ENCODE results near the gene TP53I11. TPM values are rescaled to one million over a fixed set of nuclear protein-coding genes. Genes with fewer than 3 reads are reported as not detected.

The TP53I11 gene
- total RNA-seq, 4 donors from 2014 or later, result 19.8 to 110 (median 40.8) TPM

DNA sequence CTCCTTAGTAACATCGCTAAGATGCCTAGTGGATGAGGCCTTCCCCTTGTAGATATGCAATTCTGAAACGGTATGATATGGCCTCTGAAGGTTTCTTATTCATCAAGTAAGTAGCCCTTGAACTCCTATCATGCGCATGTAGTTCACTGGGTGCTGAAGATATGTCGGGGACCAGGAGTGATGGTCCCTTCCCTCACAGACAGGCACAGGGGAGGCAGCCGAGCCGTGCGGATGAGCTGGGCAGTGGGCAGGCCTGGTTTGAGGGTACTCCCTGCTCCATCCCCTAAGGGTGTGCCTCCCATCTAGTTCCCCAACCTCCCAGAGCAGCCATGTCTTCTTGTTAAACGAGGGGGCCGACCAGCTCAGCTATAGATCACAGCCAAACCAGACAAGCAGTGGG is 40.1 kb downstream of the TP53I11 start:
- peaks cover 0 to 30% (median 11%) of the 10 kb centered on the region in 3 donors for H3K4me1 ChIP-seq
- ATAC-seq, result no peak
- H3K27ac ChIP-seq, result peak overlapping the region in 2 of 4 donors; percentile 38 to 39
- TF ChIP-seq EP300 (IDR thresholded peaks at IDR 0.05) (no peak), POLR2A (IDR thresholded peaks at IDR 0.05) (no peak), POLR2AphosphoS5 (IDR thresholded peaks at IDR 0.05) (no peak)
- TF ChIP-seq, protein P1, sequence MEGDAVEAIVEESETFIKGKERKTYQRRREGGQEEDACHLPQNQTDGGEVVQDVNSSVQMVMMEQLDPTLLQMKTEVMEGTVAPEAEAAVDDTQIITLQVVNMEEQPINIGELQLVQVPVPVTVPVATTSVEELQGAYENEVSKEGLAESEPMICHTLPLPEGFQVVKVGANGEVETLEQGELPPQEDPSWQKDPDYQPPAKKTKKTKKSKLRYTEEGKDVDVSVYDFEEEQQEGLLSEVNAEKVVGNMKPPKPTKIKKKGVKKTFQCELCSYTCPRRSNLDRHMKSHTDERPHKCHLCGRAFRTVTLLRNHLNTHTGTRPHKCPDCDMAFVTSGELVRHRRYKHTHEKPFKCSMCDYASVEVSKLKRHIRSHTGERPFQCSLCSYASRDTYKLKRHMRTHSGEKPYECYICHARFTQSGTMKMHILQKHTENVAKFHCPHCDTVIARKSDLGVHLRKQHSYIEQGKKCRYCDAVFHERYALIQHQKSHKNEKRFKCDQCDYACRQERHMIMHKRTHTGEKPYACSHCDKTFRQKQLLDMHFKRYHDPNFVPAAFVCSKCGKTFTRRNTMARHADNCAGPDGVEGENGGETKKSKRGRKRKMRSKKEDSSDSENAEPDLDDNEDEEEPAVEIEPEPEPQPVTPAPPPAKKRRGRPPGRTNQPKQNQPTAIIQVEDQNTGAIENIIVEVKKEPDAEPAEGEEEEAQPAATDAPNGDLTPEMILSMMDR (IDR thresholded peaks at IDR 0.05), result no peak
- 61 to 78% methylated on average over 4 of the region's 9 CpGs for WGBS, 2 donors (ENCODE audit: low coverage in 1 of 2)
- peaks cover 0 to 55% of the 10 kb centered on the region in 2 donors for H3K36me3 ChIP-seq
- H3K9me3 ChIP-seq, result no peaks in the 10 kb centered on the region
- no peak overlapping the region for H3K4me3 ChIP-seq
- no peaks in the 10 kb centered on the region for H3K27me3 ChIP-seq

DNA sequence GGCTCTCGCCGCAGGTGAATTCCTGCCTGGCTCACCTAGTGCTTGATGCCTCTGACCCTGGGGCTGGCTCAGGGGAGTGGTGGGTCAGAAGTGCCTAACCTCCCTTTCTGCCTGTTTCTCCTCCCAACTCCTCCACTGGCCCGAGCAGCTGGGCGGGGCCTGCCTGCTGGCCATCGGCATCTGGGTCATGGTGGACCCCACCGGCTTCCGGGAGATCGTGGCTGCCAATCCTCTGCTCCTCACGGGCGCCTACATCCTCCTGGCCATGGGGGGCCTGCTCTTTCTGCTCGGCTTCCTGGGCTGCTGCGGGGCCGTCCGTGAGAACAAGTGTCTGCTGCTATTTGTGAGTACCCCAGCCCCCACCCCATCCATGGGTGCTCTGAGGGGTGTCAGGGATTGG is 41.1 kb downstream of the TP53I11 start:
- H3K4me1 ChIP-seq, result peaks cover 0 to 40% (median 11%) of the 10 kb centered on the region in 3 donors
- no peaks in the 10 kb centered on the region for H3K27me3 ChIP-seq
- H3K4me3 ChIP-seq, result no peak overlapping the region
- TF ChIP-seq POLR2AphosphoS5 (IDR thresholded peaks at IDR 0.05) (no peak), POLR2A (IDR thresholded peaks at IDR 0.05) (no peak), EP300 (IDR thresholded peaks at IDR 0.05) (no peak)
- TF ChIP-seq, protein P1 (IDR thresholded peaks at IDR 0.05), result no peak
- no peak for ATAC-seq
- peaks cover 0 to 45% of the 10 kb centered on the region in 2 donors for H3K36me3 ChIP-seq
- WGBS, 2 donors (ENCODE audit: low coverage in 1 of 2), result 100% methylated on average over 2 of the region's 14 CpGs; no CpG with 5 or more reads in 1 of the 2 donors
- H3K27ac ChIP-seq, result no peak overlapping the region
- H3K9me3 ChIP-seq, result no peaks in the 10 kb centered on the region

DNA sequence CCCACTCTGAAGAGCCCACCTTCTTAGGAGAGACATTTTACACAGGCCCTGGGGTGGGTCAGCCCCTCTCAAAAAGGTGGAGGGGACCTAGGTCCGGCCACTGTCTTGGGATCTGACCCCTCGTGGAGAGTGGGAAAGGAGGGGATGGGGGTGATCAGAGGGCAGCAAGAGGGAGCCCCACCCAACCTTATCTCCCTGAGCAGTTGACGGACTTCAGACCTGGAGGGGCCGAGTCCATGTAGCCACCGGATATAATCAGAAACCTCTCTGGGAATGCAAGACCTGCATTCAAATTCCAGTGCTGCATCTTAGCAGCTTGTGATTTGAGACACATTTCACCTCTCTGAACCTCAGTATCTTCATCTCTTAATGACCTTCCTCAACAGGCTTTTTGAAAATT is 44.0 kb downstream of the TP53I11 start:
- no peak overlapping the region for H3K4me3 ChIP-seq
- no peaks in the 10 kb centered on the region for H3K9me3 ChIP-seq
- TF ChIP-seq, protein P1 (IDR thresholded peaks at IDR 0.05), result no peak
- no peak for TF ChIP-seq EP300 (IDR thresholded peaks at IDR 0.05)
- no peak for TF ChIP-seq POLR2A (IDR thresholded peaks at IDR 0.05)
- H3K27me3 ChIP-seq, result no peaks in the 10 kb centered on the region
- no peak overlapping the region for H3K27ac ChIP-seq
- H3K4me1 ChIP-seq, result peaks cover 0 to 38% (median 9%) of the 10 kb centered on the region in 3 donors
- ATAC-seq, result no peak
- peaks cover 0 to 32% of the 10 kb centered on the region in 2 donors for H3K36me3 ChIP-seq
- 60% methylated on average over 1 of the region's 5 CpGs; no CpG with 5 or more reads in 1 of the 2 donors for WGBS, 2 donors (ENCODE audit: low coverage in 1 of 2)

DNA sequence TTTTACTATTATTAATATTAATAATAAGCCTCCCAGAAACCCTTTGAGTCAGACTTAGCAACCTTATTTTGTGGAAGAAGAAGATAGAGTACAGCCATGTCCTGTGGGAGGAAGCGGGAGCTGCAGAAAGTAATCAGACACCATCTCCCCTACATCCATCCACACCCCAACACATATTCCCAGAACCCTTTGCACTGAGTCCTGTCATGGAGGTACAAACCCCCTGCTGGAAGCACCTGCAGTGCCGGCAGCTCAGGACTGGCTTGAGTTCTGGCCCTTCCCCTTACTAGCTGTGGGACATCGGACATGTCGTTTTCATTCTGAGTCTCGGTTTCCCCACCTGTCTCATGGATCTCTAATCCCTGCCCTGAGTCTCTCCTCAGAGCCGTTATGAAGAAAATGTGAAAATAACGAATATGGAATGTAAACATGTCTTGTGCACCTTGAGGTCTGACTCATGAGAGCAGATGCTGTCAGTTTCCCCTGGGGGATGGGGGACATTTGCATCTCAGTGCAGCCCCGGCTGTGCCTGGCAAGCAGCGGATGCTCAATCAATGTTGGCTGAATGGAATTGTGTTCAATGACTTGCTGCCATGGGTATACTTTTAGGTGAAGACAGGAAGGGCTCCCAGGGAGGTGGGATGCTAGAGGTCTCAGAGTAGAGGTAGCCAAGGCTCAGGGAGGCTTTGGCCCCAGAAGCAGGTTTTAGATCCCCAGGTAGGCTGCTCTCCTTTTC is 45.4 kb downstream of the TP53I11 start:
- no peaks in the 10 kb centered on the region for H3K9me3 ChIP-seq
- H3K4me3 ChIP-seq, result no peak overlapping the region
- ATAC-seq, result no peak
- no peaks in the 10 kb centered on the region for H3K27me3 ChIP-seq
- TF ChIP-seq, protein P1 (IDR thresholded peaks at IDR 0.05), result no peak
- no peak for TF ChIP-seq POLR2A (IDR thresholded peaks at IDR 0.05)
- TF ChIP-seq EP300 (IDR thresholded peaks at IDR 0.05), result no peak
- TF ChIP-seq POLR2AphosphoS5 (IDR thresholded peaks at IDR 0.05), result no peak
- H3K4me1 ChIP-seq, result peaks cover 0 to 25% (median 0%) of the 10 kb centered on the region in 3 donors
- no peak overlapping the region for H3K27ac ChIP-seq
- 49 to 56% methylated on average over 5 to 8 of the region's 9 CpGs for WGBS, 2 donors (ENCODE audit: low coverage in 1 of 2)
- peaks cover 0 to 30% of the 10 kb centered on the region in 2 donors for H3K36me3 ChIP-seq

All from gastroesophageal sphincter (tissue), 4 donors.